HL-60/S4 treated with phorbol 12-myristate 13-acetate at 8.2 ng/mL for 4 days and 3 days (cell line): Measurements from ENCODE around the gene MCM8.

ENCODE experiments used
- in situ Hi-C: fragments of 300-500 bp; cut with MboI; formaldehyde crosslinking; loops from 2 replicates; pipeline ENCODE4 v1.15.0; 2022; ENCODE audit warnings: low sequenced_read_pairs

MCM8 gene

GRCh38 chr20:5950271-5951031, at the start of gene MCM8, which contains the start of gene TRMT6:
Gene MCM8, plus strand, starts transcription at chr20:5950652. Its CDS starts 1,364 bp downstream, at chr20:5952016.
Gene TRMT6, minus strand, starts transcription at chr20:5950533. Its CDS starts 128 bp downstream, at chr20:5950405.
- in situ Hi-C loops: no loop called here

DNA sequence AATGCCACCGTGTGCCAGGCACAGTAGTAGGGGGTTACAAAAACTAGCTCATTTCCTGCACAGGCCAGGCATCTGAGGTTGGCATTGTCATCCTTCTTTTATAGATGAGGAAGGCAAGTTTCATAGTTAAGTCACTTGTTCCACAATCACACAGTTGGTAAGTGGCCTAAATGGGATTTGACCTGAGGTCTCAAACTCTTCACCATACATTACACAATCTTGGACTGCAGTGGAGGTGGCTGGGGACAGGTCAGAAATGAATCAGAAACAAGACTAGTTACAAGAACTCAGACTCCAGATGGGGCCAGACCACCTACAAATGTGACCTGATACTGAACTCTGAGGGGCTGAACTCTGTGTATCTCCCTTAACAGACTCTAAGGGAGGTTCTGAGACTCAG, 49.5 kb upstream of the MCM8 start:
- in situ Hi-C loops: no loop called here

DNA sequence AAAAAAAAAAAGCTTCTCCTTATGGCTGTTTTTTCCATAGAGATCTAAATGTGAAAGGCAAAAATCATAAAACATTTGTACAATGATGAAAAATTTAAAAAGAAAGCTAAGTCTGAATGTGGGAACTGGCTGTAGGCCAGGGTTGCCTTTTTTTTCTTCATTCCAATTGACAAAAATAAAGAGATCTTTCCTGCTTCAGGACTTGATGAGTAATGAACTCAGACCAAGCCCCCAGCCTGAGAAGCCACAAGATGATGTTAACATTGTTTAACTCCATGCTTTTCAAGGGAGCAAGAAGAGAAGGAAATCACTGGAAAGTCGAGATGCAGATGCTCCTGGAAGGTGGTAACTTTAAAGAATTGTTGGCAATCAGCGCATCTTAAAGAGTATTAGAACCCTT, 41.5 kb upstream of the MCM8 start:
- in situ Hi-C loops: no loop called here

- in situ Hi-C loops: no loop called here
Measured at GRCh38 chr20:5910186-5910585, 40.3 kb upstream of the MCM8 start.

- in situ Hi-C loops: no loop called here
Measured at GRCh38 chr20:5913166-5913565, 37.3 kb upstream of the MCM8 start.

DNA sequence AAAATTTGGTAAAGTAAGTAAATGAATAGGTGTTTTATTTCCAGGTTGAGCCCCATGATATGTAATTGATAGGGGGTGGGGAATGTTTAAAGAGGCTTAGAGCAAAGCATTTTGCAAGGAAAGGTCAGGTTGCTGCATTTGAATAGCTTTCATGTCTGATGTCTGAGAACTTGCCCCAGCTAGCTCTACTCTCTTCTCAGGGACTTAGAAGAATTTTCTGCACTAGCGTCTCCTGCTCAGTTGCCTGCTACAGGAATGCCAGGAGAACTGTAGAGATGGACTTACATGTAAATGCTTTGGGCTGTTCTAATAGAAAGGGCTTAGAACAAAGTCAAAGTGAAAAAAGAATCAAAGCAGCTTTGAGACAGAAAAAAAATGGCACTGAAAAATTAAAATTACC, 35.6 kb upstream of the MCM8 start:
- in situ Hi-C loops: no loop called here

GRCh38 chr20:5918856-5919625, 31.4 kb upstream of the MCM8 start:
- in situ Hi-C loops: no loop called here

DNA sequence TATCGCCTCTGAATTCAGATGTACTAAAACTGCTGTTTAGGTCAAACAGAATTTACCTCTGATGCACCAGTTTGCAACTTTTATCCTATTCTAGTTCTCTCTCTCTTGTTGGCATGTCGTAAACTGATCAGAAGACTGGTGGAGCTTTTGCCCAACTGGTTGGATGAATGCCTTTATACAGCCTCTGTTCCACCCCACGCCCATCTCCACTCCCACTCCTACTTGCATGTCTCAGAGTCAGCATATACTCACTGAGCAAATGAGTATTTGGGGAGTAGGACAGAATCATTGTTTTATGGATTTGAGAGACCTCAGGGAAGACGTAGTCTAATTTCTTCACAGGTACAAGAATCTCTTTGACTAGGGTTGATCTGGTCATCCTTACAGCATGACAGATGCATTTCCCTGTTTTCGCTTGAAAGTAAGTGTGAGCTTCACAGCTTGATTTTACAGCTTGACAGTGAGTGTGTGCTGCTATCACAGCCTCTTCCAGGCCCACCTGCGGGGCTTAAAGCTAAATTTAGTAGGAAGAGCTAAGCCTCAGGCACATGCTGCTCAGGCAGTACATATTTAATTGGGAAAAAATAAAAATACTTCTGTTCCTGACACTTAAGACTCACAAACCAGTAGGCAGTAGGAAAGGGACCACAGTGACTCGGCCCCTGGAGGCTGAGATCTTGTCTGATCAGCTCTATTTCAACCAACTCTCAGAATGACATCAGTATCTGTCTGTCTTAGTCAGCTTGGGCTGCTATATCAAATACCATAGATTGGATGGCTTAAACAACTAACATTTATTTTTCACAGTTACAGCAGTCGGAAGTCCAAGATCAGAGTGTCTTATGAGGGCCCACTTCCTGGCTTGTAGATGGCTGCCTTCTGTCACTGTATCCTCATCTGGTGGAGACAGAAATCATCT, 30.6 kb upstream of the MCM8 start:
- in situ Hi-C loops: no loop called here

- in situ Hi-C loops: no loop called here
Measured at GRCh38 chr20:5920581-5920980, 29.9 kb upstream of the MCM8 start.

DNA sequence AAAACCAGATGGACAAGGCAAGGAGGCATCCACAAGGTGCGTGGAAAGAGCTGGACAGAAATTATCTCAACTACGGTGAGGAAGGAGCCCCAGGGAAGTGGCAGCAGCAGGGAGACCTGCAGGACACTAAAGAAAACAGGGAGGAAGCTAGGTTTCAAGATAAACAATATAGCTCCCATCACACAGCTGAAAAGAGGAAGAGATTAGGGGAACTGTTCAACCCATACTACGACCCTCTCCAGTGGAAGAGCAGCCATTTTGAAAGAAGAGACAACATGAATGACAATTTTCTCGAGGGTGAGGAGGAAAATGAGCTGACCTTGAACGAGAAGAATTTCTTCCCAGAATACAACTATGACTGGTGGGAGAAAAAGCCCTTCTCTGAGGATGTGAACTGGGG, 27.0 kb upstream of the MCM8 start:
- in situ Hi-C loops: no loop called here

- in situ Hi-C loops: no loop called here
Measured at GRCh38 chr20:5925551-5925950, 24.9 kb upstream of the MCM8 start.

- in situ Hi-C loops: no loop called here
Measured at GRCh38 chr20:5927749-5928462, 22.5 kb upstream of the MCM8 start.

DNA sequence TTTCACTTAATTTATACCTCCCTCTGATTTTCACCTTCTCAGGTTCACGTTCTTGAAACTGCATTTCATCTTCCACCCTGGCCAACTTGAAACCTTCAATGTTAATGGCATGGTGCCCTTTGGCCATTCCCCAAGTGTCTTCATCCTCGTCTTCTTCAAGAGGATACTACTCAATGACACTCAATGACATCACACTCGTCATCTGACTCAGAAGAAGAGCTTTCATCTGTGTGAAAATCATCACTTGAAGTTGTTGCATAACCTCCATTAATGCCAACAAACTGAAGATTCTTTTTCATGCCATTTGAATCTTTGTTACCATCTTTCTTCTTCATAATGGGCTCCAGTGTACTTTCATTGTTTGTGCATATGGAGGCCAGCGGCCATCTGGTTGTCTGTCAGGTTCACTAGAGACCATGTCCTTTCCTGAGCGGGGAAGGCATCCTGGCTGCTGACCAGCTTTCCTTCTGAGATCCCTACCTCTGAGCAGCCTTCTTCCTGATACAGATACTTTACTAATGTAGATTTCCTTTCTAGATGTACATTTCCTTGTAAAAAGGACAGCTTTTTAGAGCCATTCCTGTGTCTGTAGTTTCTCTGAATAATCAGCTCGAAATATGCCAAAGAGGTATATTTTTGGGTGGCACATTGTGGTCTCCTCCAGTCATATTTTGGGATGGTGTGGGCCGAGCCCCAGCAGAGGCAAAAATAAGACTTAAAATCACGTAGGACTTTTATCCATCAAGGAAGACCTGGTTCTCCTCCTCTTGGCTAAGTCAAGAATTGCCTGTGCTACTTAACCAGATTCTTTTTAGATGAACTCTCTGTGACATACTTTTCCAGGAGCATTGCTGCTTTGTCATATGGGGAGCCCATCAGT, 21.4 kb upstream of the MCM8 start:
- in situ Hi-C loops: no loop called here

GRCh38 chr20:5931411-5931810, 19.0 kb upstream of the MCM8 start:
- in situ Hi-C loops: no loop called here

DNA sequence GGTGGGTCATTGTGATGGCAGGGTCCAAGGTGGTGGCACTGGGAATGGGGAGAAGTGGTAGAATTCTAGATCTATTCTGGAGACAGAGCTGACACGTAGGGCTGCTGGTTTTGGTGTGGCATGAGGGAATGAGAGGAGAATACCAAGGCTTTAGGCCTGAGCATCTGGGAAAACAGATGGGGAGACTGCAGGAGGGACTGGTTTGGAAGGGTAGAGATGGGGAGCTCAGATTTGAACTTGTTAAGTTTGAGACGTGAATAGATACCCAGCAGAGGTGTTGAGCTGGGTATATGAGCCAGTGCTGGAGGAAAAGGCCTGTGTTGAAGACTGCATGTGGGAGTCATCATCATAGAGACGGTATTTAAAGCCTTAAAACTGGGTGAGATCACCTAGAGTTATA, 17.7 kb upstream of the MCM8 start:
- in situ Hi-C loops: no loop called here

DNA sequence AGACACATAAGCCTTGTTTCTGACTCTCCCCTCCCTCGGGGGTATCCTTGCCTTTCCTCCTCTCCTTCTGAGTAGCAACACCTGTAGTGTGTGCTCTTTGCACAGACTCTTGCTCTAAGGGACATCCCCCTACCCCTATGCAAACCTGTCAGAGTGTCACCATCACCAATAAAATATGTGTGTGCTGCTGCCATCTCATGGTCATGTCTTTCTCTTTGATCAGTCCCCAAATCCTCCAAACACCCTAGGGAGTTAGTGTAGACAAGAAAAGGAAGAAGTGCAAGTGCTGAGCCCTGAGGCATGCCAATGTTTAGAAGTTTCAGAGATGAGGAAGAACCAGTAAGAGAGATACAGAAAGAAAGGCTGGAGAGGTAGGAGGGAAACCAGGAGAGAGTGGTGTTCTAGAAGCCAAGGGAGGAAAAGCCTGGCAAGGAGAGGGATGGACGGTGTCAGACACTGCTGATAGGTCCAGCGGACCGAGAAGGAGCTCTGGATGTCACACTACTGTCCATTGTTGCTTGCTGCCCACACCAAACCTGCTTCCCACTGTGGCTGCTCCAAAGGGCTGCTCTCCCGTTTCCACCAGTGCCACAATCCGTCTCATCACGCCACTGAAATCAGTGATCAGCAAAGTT, 16.5 kb upstream of the MCM8 start:
- in situ Hi-C loops: no loop called here

- in situ Hi-C loops: no loop called here
Measured at GRCh38 chr20:5935384-5935783, 15.1 kb upstream of the MCM8 start.

GRCh38 chr20:5936238-5936637, 14.2 kb upstream of the MCM8 start:
- in situ Hi-C loops: no loop called here

DNA sequence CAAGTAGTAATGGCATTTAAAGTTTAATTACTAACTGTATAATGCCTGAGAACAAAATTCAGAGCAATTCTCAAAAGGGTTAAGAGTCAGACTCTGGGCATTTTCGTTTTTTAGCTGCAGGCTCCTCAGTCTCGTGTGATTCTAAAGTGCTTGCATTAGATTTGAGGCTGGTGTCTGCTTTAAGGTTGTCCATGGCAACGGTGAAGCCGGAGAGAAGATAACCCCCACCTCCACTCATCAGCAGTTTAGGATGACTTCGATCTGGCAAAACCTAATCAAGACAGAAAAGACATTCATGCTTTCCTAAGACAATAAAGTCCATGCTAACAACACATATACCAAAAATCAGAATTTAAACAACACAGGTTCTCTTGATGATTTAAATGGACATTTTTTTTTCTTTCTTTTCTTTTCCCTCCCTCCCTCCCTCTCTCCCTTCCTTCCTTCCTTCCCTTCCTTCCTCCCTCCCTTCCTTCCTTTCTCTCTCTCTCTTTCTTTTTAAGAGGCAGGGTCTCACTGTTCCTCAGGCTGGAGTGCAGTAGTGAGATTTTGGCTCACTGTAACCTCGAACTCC, 11.9 kb upstream of the MCM8 start:
- in situ Hi-C loops: no loop called here
